HEK293 (cell line): ENCODE results near the gene ALOX15B.

ENCODE experiments used
- CTCF ChIA-PET: fragments of 350-600 bp; formaldehyde crosslinking; extraction: SDS; loops from one replicate; lab custom pipeline; 2021; ENCODE audit warnings: antibody characterized with exemption; lab: Yijun Ruan, JAX
- POLR2A ChIA-PET: fragments of 300-600 bp; formaldehyde crosslinking; extraction: SDS; loops from one replicate; lab custom pipeline; 2020; ENCODE audit warnings: antibody characterized with exemption, inconsistent platforms; lab: Yijun Ruan, JAX
- H3K27ac ChIP-seq: fragments of 200-500 bp; sonication (Bioruptor generic); 2 replicates; pipeline ENCODE4 v1.5.1; 2014; ENCODE audit warnings: low read depth, low read length, control low read depth, inconsistent platforms; ENCODE audit errors: extremely low read depth
- H3K36me3 ChIP-seq, 2 experiments: fragments of 200-500 bp in 1 of 2; sonication (Bioruptor generic) in 1 of 2; 1 replicate in 1 of 2; 2 replicates in 1 of 2; pipeline ENCODE4 v1.5.1; 2014 to 2017; ENCODE audit warnings: inconsistent platforms in 2 of 2, low read length in 2 of 2; ENCODE audit not compliant: control insufficient read depth in 2 of 2, insufficient read depth in 1 of 2
- H3K4me1 ChIP-seq: fragments of 200-500 bp; sonication (Bioruptor generic); 2 replicates; pipeline ENCODE4 v1.5.1; 2014; ENCODE audit warnings: mild to moderate bottlenecking, low read length, inconsistent platforms; ENCODE audit not compliant: control insufficient read depth, insufficient read depth
- H3K4me3 ChIP-seq: 2 replicates; pipeline ENCODE4 v1.5.1; 2011; ENCODE audit warnings: low read depth, mild to moderate bottlenecking, control low read depth, low read length, moderate library complexity
- H3K9me3 ChIP-seq: fragments of 200-500 bp; sonication (Bioruptor generic); 2 replicates; pipeline ENCODE4 v1.5.1; 2014; ENCODE audit warnings: low read depth, low read length, inconsistent platforms; ENCODE audit not compliant: control insufficient read depth, insufficient read depth
- GLIS1 ChIP-seq: fragments of 450-650 bp; formaldehyde crosslinking; IDR thresholded peaks from 2 replicates; pipeline ENCODE4 v1.5.1; 2016; ENCODE audit warnings: missing biosample characterization, missing genetic modification characterization
- HIC1 ChIP-seq: fragments of 450-650 bp; formaldehyde crosslinking; IDR thresholded peaks from 2 replicates; pipeline ENCODE4 v1.5.1; 2016; ENCODE audit warnings: missing biosample characterization, missing genetic modification characterization
- INSM2 ChIP-seq: fragments of 450-650 bp; formaldehyde crosslinking; IDR thresholded peaks from 2 replicates; pipeline ENCODE4 v1.5.1; 2016; ENCODE audit warnings: missing biosample characterization, missing genetic modification characterization
- TSHZ1 ChIP-seq: fragments of 450-650 bp; formaldehyde crosslinking; IDR thresholded peaks from 2 replicates; pipeline ENCODE4 v1.5.1; 2016; ENCODE audit warnings: missing biosample characterization, missing genetic modification characterization, borderline replicate concordance
- ZBTB11 ChIP-seq: fragments of 450-650 bp; formaldehyde crosslinking; conservative IDR thresholded peaks from 2 replicates; pipeline ENCODE4 v1.5.1; 2016; ENCODE audit warnings: low read depth, missing biosample characterization, missing genetic modification characterization
- ZNF350 ChIP-seq: fragments of 450-650 bp; formaldehyde crosslinking; IDR thresholded peaks from 2 replicates; pipeline ENCODE4 v1.5.0; 2017; ENCODE audit warnings: missing biosample characterization, mild to moderate bottlenecking, missing genetic modification characterization
- ZNF514 ChIP-seq: fragments of 450-650 bp; formaldehyde crosslinking; IDR thresholded peaks from 2 replicates; pipeline ENCODE4 v1.5.1; 2016; ENCODE audit warnings: missing biosample characterization, missing genetic modification characterization
- ZNF530 ChIP-seq: fragments of 450-650 bp; formaldehyde crosslinking; IDR thresholded peaks from 2 replicates; pipeline ENCODE4 v1.5.1; 2016; ENCODE audit warnings: low read depth, missing biosample characterization, missing genetic modification characterization
- ZNF610 ChIP-seq: fragments of 450-650 bp; formaldehyde crosslinking; IDR thresholded peaks from 2 replicates; pipeline ENCODE4 v1.5.1; 2016; ENCODE audit warnings: missing biosample characterization, missing genetic modification characterization, borderline replicate concordance
- ZNF677 ChIP-seq: fragments of 450-650 bp; IDR thresholded peaks from 2 replicates; pipeline ENCODE4 v1.5.0; 2018; ENCODE audit warnings: missing biosample characterization, mild to moderate bottlenecking, missing genetic modification characterization, moderate library complexity
- ZNF843 ChIP-seq: fragments of 450-650 bp; formaldehyde crosslinking; IDR thresholded peaks from 2 replicates; pipeline ENCODE4 v1.5.1; 2016; ENCODE audit warnings: missing biosample characterization, missing genetic modification characterization

Gene ALOX15B

GRCh38 chr17:8014558-8014850 lies 24.4 kb upstream of the ALOX15B start:
- H3K4me1 ChIP-seq, result no peaks in the 10 kb centered on the region
- CTCF ChIA-PET, result interaction anchor here (1.0 to 4.1 kb wide), 5 partner anchors 17 to 43 kb away, joined by 4 to 18 read pairs (median 5); no protein-coding TSS in a partner anchor
- no peaks in the 10 kb centered on the region for H3K9me3 ChIP-seq
- no peaks in the 10 kb centered on the region for H3K36me3 ChIP-seq
- H3K4me3 ChIP-seq, result no peak overlapping the region
- POLR2A ChIA-PET, result interaction anchor here (0.6 kb wide), 1 partner anchor 74 kb away, joined by 3 read pairs; no protein-coding TSS in a partner anchor
- no peak for TF ChIP-seq ZNF843 (tag by site-specific recombination)
- TF ChIP-seq TSHZ1 (tag by site-specific recombination), result no peak
- TF ChIP-seq INSM2 (tag by site-specific recombination), result no peak
- TF ChIP-seq GLIS1 (tag by site-specific recombination), result no peak
- TF ChIP-seq ZNF350 (tag by site-specific recombination), result no peak
- TF ChIP-seq ZNF677 (tag by site-specific recombination), result no peak
- TF ChIP-seq ZNF514 (tag by site-specific recombination), result no peak
- no peak for TF ChIP-seq ZNF530
- no peak overlapping the region for H3K27ac ChIP-seq

GRCh38 chr17:8015236-8015956 lies 23.5 kb upstream of the ALOX15B start:
- Histone ChIP-seq H3K27ac (no peak overlapping the region), H3K4me1 (no peaks in the 10 kb centered on the region), H3K4me3 (no peak overlapping the region), H3K36me3 (no peaks in the 10 kb centered on the region), H3K9me3 (no peaks in the 10 kb centered on the region)
- CTCF ChIA-PET, result interaction anchor here (0.6 to 7.8 kb wide), 15 partner anchors 9 to 105 kb away, joined by 3 to 134 read pairs (median 5); partner anchors contain the start of genes GUCY2D and RNF227
- POLR2A ChIA-PET, result no interaction called here
- TF ChIP-seq ZBTB11 (tag by site-specific recombination) (no peak), ZNF677 (tag by site-specific recombination) (no peak), ZNF514 (tag by site-specific recombination) (no peak), ZNF610 (tag by site-specific recombination) (no peak), HIC1 (no peak)
